Caco-2 (cell line): ENCODE results near the gene BPGM. TPM values are rescaled to one million over a fixed set of nuclear protein-coding genes. Genes with fewer than 3 reads are reported as not detected.

Experiments used
- BruUV-seq: library from RNA; stranded (reverse); fragments of 400-500 nt; replicated peaks from 2 replicates; lab custom pipeline; 2021; lab: Mats Ljungman, UMichigan
- CTCF ChIA-PET: fragments of 300-600 bp; sonication (Branson Sonifier 250); formaldehyde crosslinking; loops from one replicate; lab custom pipeline; 2022; ENCODE audit warnings: antibody characterized with exemption; lab: Charles Lee
- POLR2A ChIA-PET: fragments of 300-600 bp; sonication (Branson Sonifier 250); formaldehyde crosslinking; loops from one replicate; lab custom pipeline; 2022; ENCODE audit warnings: antibody characterized with exemption; lab: Charles Lee
- DNase-seq, 2 experiments: peaks; one replicate each; pipeline versions ENCODE4 v3.0.0 to v3.0.0-alpha.2; 2020 to 2022
- H3K27me3 ChIP-seq: replicated peaks from 2 replicates; pipeline ENCODE4 v1.6.0; 2011; ENCODE audit warnings: low read length; ENCODE audit not compliant: control insufficient read depth, insufficient read depth
- H3K36me3 ChIP-seq: 2 replicates; pipeline ENCODE4 v1.5.1; 2011; ENCODE audit warnings: low read length; ENCODE audit not compliant: control insufficient read depth, insufficient read depth
- H3K4me1 ChIP-seq: fragments of 250-450 bp; sonication (Bioruptor Pico); 2 replicates; pipeline ENCODE4 v1.5.1; 2020; ENCODE audit warnings: mild to moderate bottlenecking
- H3K4me3 ChIP-seq: 2 replicates; pipeline ENCODE4 v1.5.1; 2011; ENCODE audit warnings: low read depth, mild to moderate bottlenecking, control low read depth, low read length
- H3K9me3 ChIP-seq: fragments of 250-450 bp; sonication (Bioruptor Pico); 2 replicates; pipeline ENCODE4 v1.5.1; 2020; ENCODE audit warnings: mild to moderate bottlenecking, moderate library complexity
- H3K27ac Mint-ChIP-seq: one replicate; pipeline ENCODE4 v1.8.0; 2022; ENCODE audit warnings: mixed read lengths; ENCODE audit not compliant: unreplicated experiment
- H3K27me3 Mint-ChIP-seq: one replicate; pipeline ENCODE4 v1.8.0; 2022; ENCODE audit warnings: mixed read lengths; ENCODE audit not compliant: insufficient read depth, unreplicated experiment
- H3K36me3 Mint-ChIP-seq: one replicate; pipeline ENCODE4 v1.8.0; 2022; ENCODE audit warnings: mild to moderate bottlenecking, mixed read lengths; ENCODE audit not compliant: insufficient read depth, unreplicated experiment
- H3K4me1 Mint-ChIP-seq: one replicate; pipeline ENCODE4 v1.8.0; 2022; ENCODE audit warnings: low read depth, mixed read lengths; ENCODE audit not compliant: unreplicated experiment
- H3K4me3 Mint-ChIP-seq: one replicate; pipeline ENCODE4 v1.8.0; 2022; ENCODE audit warnings: mild to moderate bottlenecking, moderate library complexity, mixed read lengths; ENCODE audit not compliant: unreplicated experiment
- H3K9me3 Mint-ChIP-seq: one replicate; pipeline ENCODE4 v1.8.0; 2022; ENCODE audit warnings: mixed read lengths; ENCODE audit not compliant: unreplicated experiment
- intact Hi-C: fragments of 100-400 bp; cut with micrococcal nuclease; formaldehyde crosslinking; loops from one replicate; pipeline ENCODE4 v1.10.0; 2022; ENCODE audit not compliant: unreplicated experiment
- total RNA-seq: library from RNA; stranded (reverse); gene quantifications from 2 replicates; pipeline ENCODE4 v1.2.3, GENCODE V29; 2022
- TF ChIP-seq, protein P1 (sequence below), 2 experiments: fragments of 200-600 bp in 1 of 2; IDR thresholded peaks; 1 replicate in 1 of 2; 2 replicates in 1 of 2; pipeline versions ENCODE4 v1.5.1 to v1.8.0; 2011 to 2022; ENCODE audit warnings: antibody characterized with exemption in 1 of 2, control low read depth in 1 of 2, inconsistent platforms in 1 of 2, low read depth in 1 of 2, low read length in 1 of 2, mild to moderate bottlenecking in 1 of 2, moderate library complexity in 1 of 2; ENCODE audit not compliant: insufficient read depth in 1 of 2, severe bottlenecking in 1 of 2, unreplicated experiment in 1 of 2

BPGM gene
- total RNA-seq, 1 experiment from 2014 or later = 8.1 TPM

DNA sequence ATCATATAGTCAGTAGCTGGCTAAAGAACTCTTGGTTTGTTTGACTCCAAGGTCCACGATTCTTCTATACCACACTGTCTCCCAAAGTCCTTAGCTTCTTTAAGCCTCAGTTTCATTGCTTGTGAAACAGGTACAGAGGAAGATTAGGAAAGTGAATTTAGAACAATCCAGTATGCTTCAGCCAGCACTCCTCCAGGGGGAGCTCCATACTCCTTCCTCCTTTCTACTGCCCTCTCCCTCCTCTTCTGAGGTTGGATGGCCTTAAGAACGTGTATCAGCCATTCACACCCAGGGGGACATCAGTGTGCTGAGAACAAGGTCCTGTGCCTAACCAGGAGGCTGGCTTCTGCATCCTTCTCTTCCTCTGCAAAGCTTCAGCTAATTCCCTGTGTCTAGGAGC lies 78.0 kb downstream of the BPGM start:
- H3K9me3 ChIP-seq = no peaks in the 10 kb centered on the region
- Mint-ChIP-seq H3K36me3 (no peaks in the 10 kb centered on the region), H3K9me3 (no peaks in the 10 kb centered on the region), H3K27ac (no peak overlapping the region), H3K27me3 (no peaks in the 10 kb centered on the region), H3K4me3 (no peak overlapping the region), H3K4me1 (peaks cover 8% of the 10 kb centered on the region)
- POLR2A ChIA-PET = interaction anchor here (0.6 kb wide), 1 partner anchor 354 kb away, joined by 3 read pairs; no protein-coding TSS in a partner anchor
- H3K4me1 ChIP-seq = 0 out of 2 replicates have a peak, but pooled peaks cover 5% of the 10 kb centered on the region
- BruUV-seq = no TSS peak
- TF ChIP-seq, protein P1, sequence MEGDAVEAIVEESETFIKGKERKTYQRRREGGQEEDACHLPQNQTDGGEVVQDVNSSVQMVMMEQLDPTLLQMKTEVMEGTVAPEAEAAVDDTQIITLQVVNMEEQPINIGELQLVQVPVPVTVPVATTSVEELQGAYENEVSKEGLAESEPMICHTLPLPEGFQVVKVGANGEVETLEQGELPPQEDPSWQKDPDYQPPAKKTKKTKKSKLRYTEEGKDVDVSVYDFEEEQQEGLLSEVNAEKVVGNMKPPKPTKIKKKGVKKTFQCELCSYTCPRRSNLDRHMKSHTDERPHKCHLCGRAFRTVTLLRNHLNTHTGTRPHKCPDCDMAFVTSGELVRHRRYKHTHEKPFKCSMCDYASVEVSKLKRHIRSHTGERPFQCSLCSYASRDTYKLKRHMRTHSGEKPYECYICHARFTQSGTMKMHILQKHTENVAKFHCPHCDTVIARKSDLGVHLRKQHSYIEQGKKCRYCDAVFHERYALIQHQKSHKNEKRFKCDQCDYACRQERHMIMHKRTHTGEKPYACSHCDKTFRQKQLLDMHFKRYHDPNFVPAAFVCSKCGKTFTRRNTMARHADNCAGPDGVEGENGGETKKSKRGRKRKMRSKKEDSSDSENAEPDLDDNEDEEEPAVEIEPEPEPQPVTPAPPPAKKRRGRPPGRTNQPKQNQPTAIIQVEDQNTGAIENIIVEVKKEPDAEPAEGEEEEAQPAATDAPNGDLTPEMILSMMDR (IDR thresholded peaks at IDR 0.05; ENCODE audit: insufficient read depth in 1 of 2, low read depth in 1 of 2, low read length in 1 of 2, severe bottlenecking in 1 of 2, unreplicated experiment in 1 of 2) = peak; percentile 61
- DNase-seq = peak; percentile 40 to 61
- H3K27me3 ChIP-seq = no peaks in the 10 kb centered on the region
- CTCF ChIA-PET = interaction anchor here (0.7 to 1.5 kb wide), 9 partner anchors 18 to 447 kb away, joined by 3 to 6 read pairs (median 3); no protein-coding TSS in a partner anchor
- intact Hi-C loops = loop anchor here (1.0 to 10.0 kb wide), 2 partner anchors 120 to 220 kb away; no protein-coding TSS in a partner anchor
- no peaks in the 10 kb centered on the region for H3K36me3 ChIP-seq
- no peak overlapping the region for H3K4me3 ChIP-seq

DNA sequence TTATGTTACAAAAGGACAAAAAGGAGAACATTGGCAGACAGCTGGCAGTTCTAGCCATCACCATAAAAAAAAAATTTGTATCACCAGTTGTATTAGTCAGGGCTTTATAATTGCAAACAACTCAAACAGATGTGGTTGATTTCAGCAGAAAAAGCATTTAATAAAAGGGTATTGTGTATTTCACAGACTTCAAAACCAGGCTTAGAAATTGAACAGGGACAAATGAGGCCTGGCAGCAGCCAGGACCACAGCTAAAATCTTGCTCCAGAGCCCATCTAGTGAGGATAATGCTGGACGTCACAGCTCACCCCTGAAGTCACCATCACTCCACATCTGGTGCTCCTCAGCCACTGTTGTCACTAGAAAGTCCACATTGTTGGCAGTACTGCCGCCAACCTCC lies 79.9 kb downstream of the BPGM start:
- BruUV-seq = no TSS peak
- DNase-seq = no peak
- Mint-ChIP-seq H3K4me3 (no peak overlapping the region), H3K9me3 (no peaks in the 10 kb centered on the region), H3K36me3 (no peaks in the 10 kb centered on the region), H3K27me3 (no peaks in the 10 kb centered on the region), H3K4me1 (no peaks in the 10 kb centered on the region), H3K27ac (no peak overlapping the region)
- no peaks in the 10 kb centered on the region for H3K9me3 ChIP-seq
- H3K4me1 ChIP-seq = no peaks in the 10 kb centered on the region
- no peak overlapping the region for H3K4me3 ChIP-seq
- POLR2A ChIA-PET = no interaction called here
- no peaks in the 10 kb centered on the region for H3K27me3 ChIP-seq
- CTCF ChIA-PET = no interaction called here
- TF ChIP-seq, protein P1 (IDR thresholded peaks at IDR 0.05; ENCODE audit: insufficient read depth in 1 of 2, low read depth in 1 of 2, low read length in 1 of 2, severe bottlenecking in 1 of 2, unreplicated experiment in 1 of 2) = no peak
- intact Hi-C loops = loop anchor here (10.0 kb wide), 1 partner anchor 118 kb away; no protein-coding TSS in a partner anchor
- H3K36me3 ChIP-seq = no peaks in the 10 kb centered on the region

DNA sequence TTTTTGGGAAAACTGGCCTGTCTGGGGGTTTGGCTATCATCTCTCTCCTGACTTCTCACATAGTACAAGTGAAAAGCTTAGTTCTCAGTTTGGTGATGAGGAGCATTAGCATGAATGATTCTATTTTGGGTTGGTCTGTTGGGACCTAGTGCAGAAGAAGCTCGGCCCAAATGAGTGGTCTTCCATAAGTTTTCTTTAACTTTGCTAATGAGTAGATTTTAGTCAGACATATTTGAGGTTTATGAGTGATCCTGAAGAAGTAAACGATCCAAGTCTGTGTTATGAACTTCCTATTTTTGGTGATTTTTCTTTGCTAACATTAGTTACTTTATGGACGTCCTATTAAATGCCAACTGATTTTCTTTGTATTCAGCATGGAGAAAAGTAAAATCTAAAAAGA lies 81.1 kb downstream of the BPGM start:
- no peaks in the 10 kb centered on the region for H3K36me3 Mint-ChIP-seq
- H3K4me3 Mint-ChIP-seq = no peak overlapping the region
- Histone ChIP-seq H3K36me3 (no peaks in the 10 kb centered on the region), H3K9me3 (no peaks in the 10 kb centered on the region), H3K4me3 (no peak overlapping the region), H3K27me3 (no peaks in the 10 kb centered on the region), H3K4me1 (no peaks in the 10 kb centered on the region)
- POLR2A ChIA-PET = no interaction called here
- CTCF ChIA-PET = no interaction called here
- no TSS peak for BruUV-seq
- intact Hi-C loops = loop anchor here (10.0 kb wide), 1 partner anchor 117 kb away; no protein-coding TSS in a partner anchor
- H3K9me3 Mint-ChIP-seq = no peaks in the 10 kb centered on the region
- H3K27me3 Mint-ChIP-seq = no peaks in the 10 kb centered on the region
- DNase-seq = no peak
- no peaks in the 10 kb centered on the region for H3K4me1 Mint-ChIP-seq
- TF ChIP-seq, protein P1 (IDR thresholded peaks at IDR 0.05; ENCODE audit: insufficient read depth in 1 of 2, low read depth in 1 of 2, low read length in 1 of 2, severe bottlenecking in 1 of 2, unreplicated experiment in 1 of 2) = no peak
- no peak overlapping the region for H3K27ac Mint-ChIP-seq

Other genes starting within 250 kb of the BPGM start
- 58.6 and 62.8 TPM in 2 replicates for gene AKR1B1, start 187.8 kb upstream of the BPGM start, total RNA-seq
- 0.74 and 0.84 TPM in 2 replicates for gene AKR1B10, start 119.3 kb upstream of the BPGM start, total RNA-seq
- gene AKR1B15, start 97.7 kb upstream of the BPGM start, total RNA-seq = not detected in 2 replicates
- 140 and 155 TPM in 2 replicates for gene CALD1, start 132.8 kb downstream of the BPGM start, total RNA-seq